Measurements from ENCODE around the gene WNT10A.

Gene WNT10A

DNA sequence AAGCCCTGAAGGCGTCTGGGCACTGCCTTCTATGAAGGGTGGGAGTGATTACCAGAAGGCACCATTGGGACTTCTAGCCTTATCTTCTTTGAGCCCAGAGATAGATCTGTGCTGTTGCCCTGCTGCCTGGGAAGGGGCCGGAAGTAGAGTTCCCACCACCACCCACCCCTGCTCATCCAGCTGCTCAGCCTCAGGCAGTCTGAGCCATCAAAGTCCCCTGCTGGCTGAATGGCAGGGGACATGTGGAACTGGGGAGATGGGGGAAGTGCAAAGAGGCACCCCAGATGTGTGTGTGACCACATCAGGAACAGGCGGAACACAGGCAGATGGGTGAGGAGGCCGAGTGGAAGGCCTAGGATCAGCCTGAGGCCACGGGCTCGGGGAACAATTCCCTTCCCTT is 3.3 kb upstream of the WNT10A start:
- no peak for DNase-seq (ENCODE audit: low read depth in 2 of 2)

DNA sequence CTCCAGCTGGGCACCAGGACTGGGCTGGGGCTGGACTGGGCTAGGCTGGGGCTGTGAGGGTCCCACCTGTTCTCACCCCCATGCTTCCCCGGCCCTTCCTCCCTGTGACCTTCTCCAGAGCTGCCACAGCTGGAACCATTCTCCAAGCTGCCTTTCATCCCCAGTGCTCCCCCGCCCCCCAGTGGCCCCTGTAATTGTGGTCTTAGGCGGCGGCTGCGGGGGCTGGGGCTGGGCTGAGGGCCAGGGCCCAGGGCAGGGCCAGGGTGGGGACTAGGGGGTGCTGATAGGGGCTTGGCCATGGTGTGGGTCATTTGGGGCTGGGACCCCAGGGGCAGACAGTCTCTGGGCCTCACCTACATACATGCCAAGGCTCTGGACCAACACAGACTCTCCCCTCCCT is 2.8 kb upstream of the WNT10A start:
- no peak for DNase-seq (ENCODE audit: low read depth in 2 of 2)

DNA sequence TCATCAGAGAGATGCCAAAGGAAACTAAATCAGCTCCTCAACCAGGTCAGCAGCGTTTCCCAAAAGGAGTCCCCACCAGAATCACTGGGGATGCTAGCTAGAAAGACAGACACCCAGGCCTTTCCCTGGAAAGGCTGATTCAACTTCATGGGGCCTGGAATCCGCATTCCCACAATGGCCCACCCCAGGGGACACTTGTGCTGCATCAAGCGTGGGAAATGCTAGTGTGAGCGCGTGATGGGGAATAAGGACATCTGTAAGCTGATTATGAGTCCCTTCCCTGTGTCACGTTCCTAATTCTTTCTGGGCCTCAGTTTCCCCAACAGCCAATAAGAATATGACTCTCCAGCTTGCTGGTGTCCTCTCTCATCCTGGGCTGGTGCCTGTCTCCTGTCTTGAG is 2.2 kb upstream of the WNT10A start:
- no peak for DNase-seq (ENCODE audit: low read depth in 2 of 2)

DNA sequence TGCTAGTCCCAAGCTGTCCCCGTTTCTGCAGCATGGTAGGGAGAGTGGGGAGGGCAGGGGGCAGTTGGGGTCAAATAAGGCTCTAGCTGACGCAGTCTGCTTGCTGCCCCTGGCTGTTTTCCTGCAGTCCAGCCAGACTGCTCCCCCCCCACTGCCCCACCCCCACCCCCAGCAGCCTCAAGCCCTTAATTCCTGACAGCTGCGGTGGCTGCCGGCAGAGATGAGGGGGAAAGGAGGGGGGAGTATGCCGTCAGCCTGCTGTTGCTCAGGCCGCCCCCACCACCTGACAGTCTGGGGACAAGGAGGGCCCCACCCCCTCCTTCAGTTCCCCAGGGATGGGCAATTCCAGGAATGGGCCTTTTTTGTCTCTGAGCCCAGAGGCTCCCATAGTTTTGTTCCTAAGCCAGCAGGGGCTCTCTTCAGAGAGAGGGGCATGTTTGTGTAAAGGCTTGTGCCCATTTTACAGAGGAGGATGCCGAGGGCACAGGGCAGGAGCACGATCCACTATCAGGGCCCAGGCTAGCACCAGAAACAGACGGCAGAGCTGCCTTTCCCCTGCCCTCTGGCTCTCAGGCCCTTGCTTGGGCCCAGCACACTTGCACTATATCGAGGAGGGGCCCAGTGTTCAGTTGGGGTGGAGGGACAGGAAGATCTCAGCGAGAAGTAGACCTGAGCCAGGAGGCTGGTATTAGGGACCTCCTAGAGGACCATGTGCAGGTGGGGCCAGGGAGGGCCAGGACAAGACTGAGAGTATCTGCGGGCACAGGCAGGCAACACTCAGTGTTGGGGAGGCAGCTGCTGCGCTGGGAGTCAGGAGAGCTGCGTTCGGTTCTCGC is 1.5 kb upstream of the WNT10A start:
- no peak for DNase-seq (ENCODE audit: low read depth in 2 of 2)

DNA sequence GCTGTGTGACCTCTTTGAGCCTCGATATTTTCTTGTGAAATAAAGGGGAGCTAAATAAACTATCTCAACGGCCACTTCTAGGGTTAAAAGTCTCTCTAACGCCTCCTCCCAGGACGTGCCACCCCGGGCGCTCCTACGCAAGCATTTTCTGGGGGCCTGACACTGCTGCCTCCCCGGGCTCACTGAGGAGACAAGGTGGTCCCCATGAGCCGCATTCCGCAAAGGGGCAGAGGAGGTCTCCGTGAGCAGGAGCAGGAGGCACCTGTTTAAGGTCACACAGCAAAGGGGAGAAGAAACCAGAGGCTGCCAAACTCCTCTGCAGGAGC is 913 bp upstream of the WNT10A start:
- no peak for DNase-seq (ENCODE audit: low read depth in 2 of 2)

DNA sequence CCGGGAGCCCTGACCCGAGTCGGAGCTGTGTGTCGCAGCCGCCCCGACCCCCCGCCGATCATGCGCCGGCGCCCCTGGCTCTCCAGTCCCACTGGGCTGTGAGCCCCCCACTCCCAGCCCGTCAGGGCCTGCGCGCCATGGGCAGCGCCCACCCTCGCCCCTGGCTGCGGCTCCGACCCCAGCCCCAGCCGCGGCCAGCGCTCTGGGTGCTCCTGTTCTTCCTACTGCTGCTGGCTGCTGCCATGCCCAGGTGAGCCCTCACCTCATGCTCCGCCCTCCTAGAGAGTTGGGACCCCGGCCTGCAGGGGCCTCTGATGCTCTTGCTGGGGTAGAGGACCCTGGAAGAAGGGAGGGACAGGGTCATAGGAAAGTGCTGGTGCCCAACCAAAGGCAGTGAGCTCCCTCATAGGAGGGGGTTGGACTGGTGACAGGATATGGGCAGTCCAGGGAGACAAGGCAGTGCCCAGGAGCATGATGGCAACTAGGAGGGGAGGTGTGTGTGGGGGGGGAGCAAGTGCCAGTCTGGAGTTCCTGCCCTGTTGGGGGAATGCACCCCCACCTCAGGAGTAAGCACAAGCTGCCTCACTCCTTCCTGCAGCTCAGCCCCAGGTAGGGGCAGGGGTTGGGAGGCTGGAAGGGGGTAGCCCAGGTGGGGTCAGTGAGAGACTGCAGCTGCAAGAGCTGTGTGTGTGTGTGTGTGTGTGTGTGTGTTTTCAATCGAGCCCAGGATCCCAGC is 375 bp downstream of the WNT10A start:
- DNase-seq (ENCODE audit: low read depth in 2 of 2): no peak

DNA sequence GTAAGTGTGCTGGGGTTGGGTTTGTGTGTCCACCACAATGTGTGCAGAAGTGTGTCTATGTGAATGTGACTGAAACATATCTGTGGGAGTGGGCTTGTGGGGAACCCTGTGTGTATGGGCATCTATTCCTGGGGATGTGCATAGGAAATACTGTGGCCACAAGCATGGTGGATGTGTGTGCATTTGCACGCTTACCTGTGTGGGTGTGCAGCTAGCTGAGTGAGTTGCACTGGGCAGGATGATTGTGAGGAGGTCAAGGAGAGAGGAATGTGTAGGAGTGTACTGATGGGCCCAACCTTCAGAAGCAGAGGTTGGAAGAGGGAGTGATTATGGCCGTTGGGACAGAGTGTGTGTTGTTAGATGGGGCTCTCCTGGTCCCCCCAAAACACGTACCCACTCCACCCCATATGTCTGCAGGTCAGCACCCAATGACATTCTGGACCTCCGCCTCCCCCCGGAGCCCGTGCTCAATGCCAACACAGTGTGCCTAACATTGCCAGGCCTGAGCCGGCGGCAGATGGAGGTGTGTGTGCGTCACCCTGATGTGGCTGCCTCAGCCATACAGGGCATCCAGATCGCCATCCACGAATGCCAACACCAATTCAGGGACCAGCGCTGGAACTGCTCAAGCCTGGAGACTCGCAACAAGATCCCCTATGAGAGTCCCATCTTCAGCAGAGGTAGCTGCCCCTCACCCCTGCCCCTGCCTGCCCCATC is 1.2 kb downstream of the WNT10A start:
- no peak for DNase-seq (ENCODE audit: low read depth in 2 of 2)

DNA sequence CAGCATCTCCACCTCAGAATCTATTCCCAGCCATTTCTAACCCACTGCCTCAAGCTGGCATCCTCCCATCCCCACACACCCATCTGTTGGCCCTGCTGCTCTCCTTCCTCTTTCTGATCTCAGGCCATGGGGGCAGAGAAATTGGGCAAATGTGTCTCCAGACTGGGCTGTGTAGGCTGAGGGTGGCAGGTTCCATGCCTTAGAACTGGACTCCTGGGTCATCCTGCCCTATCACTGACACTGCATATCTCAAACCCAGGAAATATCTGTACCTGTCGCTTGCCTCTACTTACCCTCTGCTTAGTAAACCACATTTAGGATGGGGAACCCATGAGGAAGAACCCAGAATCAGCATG is 1.8 kb downstream of the WNT10A start:
- DNase-seq (ENCODE audit: low read depth in 2 of 2): no peak

DNA sequence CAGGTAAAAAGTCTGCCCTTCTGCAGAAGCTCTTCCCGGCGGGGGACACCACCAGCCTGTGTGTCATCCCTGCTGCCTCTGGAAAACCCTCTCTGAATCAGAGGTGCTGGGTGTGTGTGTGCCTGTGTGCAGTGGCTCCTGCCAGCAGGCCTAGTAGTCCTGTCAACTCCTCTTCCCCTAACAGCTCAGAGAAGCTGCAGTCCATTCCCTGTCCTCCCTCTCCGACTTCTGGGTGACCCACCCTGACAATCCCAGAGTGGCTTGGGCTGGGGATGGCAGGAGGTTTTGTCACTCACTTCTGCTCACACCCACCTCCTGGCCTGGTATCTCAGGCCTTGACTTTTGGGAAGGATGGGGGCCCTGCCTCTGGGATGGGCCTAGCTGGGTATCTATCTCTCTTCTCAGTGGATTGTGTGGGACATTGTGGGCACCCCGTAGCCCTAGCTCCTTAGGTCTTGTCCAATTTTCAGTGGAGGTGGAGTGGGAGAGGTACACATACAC is 2.3 kb downstream of the WNT10A start:
- no peak for DNase-seq (ENCODE audit: low read depth in 2 of 2)

DNA sequence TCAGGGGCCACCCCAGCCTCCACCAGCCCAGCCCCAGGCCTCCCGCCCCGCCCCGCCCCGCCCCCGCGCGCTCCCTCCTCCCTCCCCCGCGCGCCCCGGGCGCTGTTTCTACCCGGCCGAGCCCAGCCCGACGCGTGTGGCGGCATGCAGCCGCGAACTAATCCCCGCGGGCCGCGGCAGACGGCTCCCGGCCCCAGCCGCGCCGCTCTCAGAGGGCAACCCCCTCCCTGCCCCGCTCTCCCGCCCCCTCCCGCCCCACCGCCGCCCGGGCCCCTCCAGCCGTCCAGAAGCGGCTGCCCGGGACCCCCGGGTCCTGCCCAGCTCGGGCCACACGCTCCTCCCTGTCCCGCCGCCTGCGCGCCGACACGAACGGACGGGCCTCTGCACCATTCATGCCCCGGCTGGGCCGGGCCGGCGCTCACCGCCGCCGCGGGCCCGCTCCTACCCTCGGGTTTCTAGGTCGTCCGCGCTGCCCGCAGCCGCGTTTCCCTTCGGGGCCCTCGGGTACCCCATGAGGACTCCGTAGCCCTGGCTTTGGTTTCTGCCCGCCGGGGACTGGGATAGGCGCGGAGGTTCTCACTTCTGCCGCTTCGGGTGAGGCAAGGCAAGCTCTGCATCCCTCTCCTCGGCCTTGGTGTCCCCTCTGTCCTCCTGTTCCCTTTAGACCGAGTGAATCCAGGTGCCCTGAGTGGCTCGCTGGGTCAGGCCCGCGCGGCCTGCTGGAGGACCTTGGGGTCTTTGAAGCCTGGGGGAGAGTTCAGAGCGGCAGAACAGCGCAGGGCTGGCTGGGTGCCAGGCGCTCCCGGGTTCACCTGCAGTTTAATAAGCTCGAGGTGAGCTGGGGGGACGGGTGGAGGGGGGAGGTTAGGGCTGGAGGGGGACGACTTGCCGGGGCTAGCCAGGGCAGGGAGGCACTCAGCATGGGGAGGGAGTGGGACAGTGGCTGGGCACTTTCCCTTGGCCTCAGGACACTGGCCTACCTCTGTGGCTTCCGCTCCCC is 3.1 kb downstream of the WNT10A start:
- no peak for DNase-seq (ENCODE audit: low read depth in 2 of 2)

DNA sequence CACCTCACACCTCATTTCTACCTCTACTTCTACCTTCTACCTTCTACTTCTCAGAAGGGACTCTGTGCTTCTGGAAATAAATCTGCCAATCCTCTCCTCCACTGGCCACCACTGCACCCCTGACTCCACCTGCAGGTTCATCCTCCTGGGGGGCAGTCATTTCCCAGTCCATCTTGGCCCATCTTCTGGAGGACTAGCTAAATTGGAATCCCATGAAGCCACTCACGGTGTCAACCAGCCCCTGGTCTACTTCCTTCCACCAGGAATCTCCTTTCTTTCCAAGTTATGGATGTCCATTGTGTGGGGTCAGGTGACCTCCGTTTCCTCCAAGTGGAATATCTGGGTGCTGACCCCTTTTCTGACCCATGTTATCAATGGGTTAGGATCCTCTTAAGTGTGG is 3.9 kb downstream of the WNT10A start:
- DNase-seq (ENCODE audit: low read depth in 2 of 2): no peak

DNA sequence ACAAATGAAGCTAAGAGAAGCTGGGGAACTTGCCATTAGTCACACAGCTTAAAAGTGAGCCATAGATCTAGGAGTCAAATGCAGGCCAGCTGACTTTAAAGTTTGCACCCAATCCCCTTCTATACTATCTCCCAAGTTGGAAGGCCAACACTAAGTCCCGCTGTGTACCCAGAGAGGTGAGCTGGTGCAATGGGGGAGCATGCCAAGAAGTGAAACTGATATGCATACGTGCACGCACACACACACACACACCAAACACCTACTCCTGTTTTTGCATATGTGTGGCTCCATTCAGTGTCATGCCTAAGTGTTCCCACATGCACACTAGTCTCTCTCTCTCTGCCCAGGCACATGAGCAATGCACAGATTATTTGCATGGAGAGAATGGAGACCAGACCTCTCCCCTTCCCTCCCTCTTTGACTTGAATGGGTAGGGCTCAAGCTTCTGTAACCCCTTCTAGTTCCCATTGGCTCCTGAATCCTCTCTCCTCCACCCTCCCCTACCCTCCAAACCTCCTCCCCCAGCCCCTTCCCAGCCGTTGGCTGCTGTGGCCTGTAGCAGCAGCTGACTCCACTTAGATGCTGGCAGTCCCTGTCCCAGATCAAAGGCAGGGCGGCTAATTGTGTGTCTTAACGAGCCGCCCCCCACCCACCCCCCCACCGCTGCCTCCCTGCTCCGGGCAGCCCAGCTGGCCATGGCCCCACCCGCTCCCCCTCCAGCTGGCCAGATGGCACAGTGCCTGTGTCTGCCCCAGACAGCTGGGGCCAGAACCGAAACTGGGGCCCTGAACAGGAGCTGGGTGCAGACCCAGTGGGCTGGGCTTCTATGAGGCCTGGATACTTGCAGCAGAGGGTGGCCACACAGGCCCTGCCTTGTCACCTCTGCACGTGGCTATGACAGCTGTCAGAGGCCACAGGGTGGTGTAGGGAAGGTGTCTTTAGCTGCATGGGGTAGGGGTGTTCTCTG is 5.6 kb downstream of the WNT10A start:
- DNase-seq (ENCODE audit: low read depth in 2 of 2): no peak

DNA sequence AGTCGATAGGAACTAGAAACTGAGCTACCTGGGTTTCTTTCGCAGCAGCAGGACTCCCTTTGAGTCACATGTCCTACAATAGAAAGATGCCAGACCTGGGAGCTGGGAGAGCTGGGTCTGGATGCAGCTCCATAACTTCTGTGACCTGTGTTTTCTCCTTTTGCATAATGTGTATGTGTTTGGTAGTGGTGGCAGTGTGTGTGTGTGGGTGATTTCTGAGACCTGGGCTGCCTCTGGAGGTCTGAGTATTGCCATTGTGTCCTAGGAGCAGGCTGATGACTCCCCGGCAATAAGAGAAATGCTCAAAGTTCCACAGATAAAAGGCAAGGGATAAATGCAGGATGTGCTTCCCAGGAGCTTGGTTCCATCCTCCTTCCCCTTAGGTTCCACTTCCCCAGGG is 6.4 kb downstream of the WNT10A start:
- DNase-seq (ENCODE audit: low read depth in 2 of 2): no peak

DNA sequence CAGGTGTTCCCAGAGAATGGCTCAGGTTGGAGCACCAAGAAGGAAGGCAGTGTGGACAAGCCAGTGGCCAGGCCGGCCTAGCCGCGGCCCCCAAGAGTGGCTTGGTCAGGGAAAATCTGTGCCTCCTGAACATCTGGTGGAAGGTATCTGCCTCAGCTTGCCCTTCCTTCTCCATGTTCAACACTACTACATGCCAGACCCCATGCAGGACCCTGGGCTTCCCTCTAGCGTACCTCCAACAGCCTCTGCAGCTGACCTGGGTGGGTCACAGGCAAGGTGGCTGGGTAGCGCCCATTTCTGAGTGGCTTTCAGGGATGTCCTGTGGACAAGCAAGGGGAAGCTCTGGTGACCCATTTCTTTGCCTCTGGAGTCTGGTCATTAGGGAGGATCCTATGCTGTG is 7.7 kb downstream of the WNT10A start:
- no peak for DNase-seq (ENCODE audit: low read depth in 2 of 2)

DNA sequence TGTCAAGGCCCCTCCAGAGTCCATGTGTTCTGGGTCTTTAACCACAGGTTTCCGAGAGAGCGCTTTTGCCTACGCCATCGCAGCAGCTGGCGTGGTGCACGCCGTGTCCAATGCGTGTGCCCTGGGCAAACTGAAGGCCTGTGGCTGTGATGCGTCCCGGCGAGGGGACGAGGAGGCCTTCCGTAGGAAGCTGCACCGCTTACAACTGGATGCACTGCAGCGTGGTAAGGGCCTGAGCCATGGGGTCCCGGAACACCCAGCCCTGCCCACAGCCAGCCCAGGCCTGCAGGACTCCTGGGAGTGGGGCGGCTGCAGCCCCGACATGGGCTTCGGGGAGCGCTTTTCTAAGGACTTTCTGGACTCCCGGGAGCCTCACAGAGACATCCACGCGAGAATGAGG is 9.3 kb downstream of the WNT10A start:
- no peak for DNase-seq (ENCODE audit: low read depth in 2 of 2)

DNA sequence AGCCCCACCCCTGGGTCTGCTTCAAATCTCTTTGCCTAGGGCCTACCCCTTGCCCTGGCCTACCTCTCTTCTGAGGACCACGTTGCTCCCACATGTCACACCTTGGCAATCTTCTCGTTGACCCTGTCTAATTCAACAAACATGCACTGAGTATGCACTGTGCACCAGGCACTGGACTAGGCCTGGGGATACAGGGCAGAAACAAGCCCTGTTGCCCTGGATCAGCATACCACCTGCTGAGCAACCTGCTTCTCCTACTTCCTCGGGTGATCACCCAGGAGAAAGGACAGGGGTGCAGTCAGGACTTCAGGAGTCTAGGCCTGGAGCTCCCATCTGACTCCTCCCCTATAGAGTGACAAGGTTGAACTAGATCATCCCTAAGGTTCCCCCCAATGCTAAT is 9.7 kb downstream of the WNT10A start:
- DNase-seq (ENCODE audit: low read depth in 2 of 2): no peak

DNA sequence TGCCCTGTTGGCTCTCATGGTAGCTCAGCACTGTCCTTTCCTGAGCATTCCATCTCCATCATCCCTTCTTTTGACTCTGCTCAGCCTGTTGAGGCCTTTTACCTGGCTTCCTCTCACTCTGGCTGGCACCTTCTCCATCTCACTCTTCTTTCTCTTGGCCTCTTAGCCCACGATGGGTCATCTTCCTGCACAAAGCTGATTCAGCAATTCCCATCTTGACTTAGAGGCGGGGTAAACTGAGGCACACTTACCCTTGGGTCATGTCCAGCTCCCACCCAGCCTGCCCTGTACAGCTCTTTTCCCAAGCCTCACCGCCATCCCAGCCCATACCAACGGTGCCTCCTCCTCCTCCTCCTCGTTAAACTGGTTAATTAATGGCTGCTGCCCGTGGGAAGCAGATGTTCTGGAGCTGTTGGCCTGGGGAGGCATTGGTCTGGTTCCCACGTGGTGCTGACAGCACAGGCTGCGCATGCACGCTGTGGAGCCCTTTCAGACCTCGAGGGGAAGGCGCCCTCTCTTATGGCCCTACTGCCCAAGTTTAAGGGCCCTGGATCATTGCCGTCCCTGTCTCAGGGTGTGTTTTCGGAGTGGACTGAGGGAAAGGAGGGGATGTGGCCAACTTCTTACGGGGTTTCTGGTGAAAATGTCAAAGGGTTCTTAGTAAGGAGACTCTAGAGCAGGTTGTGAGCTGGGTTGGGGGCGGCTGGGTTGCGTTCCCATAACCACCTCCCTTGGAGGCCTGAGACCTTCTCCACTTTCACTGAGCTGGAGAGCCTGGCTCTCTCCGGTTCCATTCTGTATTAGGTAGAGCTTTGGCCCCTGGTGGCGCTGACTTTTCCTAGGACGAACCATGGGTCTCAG is 10.9 kb downstream of the WNT10A start:
- DNase-seq (ENCODE audit: low read depth in 2 of 2): no peak

DNA sequence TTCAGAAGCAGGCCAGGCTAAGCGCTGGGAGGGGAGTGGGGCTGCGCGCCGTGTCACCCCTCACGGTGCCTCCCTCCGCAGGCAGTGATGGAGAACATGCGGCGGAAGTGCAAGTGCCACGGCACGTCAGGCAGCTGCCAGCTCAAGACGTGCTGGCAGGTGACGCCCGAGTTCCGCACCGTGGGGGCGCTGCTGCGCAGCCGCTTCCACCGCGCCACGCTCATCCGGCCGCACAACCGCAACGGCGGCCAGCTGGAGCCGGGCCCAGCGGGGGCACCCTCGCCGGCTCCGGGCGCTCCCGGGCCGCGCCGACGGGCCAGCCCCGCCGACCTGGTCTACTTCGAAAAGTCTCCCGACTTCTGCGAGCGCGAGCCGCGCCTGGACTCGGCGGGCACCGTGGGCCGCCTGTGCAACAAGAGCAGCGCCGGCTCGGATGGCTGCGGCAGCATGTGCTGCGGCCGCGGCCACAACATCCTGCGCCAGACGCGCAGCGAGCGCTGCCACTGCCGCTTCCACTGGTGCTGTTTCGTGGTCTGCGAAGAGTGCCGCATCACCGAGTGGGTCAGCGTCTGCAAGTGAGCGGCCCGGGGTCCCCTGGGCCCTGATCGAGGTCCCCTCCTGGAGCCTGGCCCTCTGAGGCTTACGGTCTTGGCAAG is 12.2 kb downstream of the WNT10A start:
- DNase-seq (ENCODE audit: low read depth in 2 of 2): no peak

Data from fibroblast of skin of left quadriceps (primary cell).